GM18499 (cell line): ENCODE data around the gene MRTFA.

Experiments used
- ATAC-seq: cut with Tn5 transposase; IDR thresholded peaks from one replicate; pipeline ENCODE4 v1.9.1; 2021; ENCODE audit warnings: moderate number of reproducible peaks; ENCODE audit not compliant: insufficient read depth, unreplicated experiment

MRTFA gene

GRCh38 chr22:40406063-40406890 is 230.2 kb downstream of the MRTFA start:
- no peak for ATAC-seq

- ATAC-seq = no peak
Observed at GRCh38 chr22:40405178-40406062, 231.1 kb downstream of the MRTFA start.

GRCh38 chr22:40404251-40405177 is 232.0 kb downstream of the MRTFA start:
- ATAC-seq = no peak

GRCh38 chr22:40403651-40404050 is 232.9 kb downstream of the MRTFA start:
- no peak for ATAC-seq

- no peak for ATAC-seq
Observed at GRCh38 chr22:40403141-40403540, 233.4 kb downstream of the MRTFA start.

GRCh38 chr22:40401981-40402406 is 234.5 kb downstream of the MRTFA start:
- no peak for ATAC-seq

GRCh38 chr22:40401532-40401931 is 235.0 kb downstream of the MRTFA start:
- ATAC-seq = no peak

GRCh38 chr22:40400159-40400558 is 236.4 kb downstream of the MRTFA start:
- ATAC-seq = no peak

- no peak for ATAC-seq
Observed at GRCh38 chr22:40399621-40400020, 236.9 kb downstream of the MRTFA start.

- ATAC-seq = no peak
Observed at GRCh38 chr22:40397396-40397795, 239.1 kb downstream of the MRTFA start.

- no peak for ATAC-seq
Observed at GRCh38 chr22:40396882-40397281, 239.6 kb downstream of the MRTFA start.

- ATAC-seq = no peak
Observed at GRCh38 chr22:40395607-40396006, 240.9 kb downstream of the MRTFA start.

- ATAC-seq = no peak
Observed at GRCh38 chr22:40394607-40395006, 241.9 kb downstream of the MRTFA start.

GRCh38 chr22:40392618-40393017 is 243.9 kb downstream of the MRTFA start:
- ATAC-seq = no peak

GRCh38 chr22:40391417-40391816 is 245.1 kb downstream of the MRTFA start:
- no peak for ATAC-seq

- ATAC-seq = no peak
Observed at GRCh38 chr22:40388231-40388630, 248.3 kb downstream of the MRTFA start.

- no peak for ATAC-seq
Observed at GRCh38 chr22:40387746-40388145, 248.8 kb downstream of the MRTFA start.

GRCh38 chr22:40385036-40385782 is 251.3 kb downstream of the MRTFA start:
- ATAC-seq = no peak

GRCh38 chr22:40383905-40384304 is 252.6 kb downstream of the MRTFA start:
- ATAC-seq = no peak

- no peak for ATAC-seq
Observed at GRCh38 chr22:40381461-40381860, 255.1 kb downstream of the MRTFA start.
